GM19099 (cell line): ENCODE data around the gene LMBR1.

Experiments
- POLR2A ChIP-seq: IDR thresholded peaks from 3 replicates; pipeline ENCODE4 v1.6.1; 2011; ENCODE audit warnings: low read depth; ENCODE audit not compliant: insufficient read length; ENCODE audit errors: extremely low read depth

Gene LMBR1

GRCh38 chr7:156661637-156662036, 231.3 kb downstream of the LMBR1 start:
- TF ChIP-seq POLR2A: no peak

- no peak for TF ChIP-seq POLR2A
Observed at GRCh38 chr7:156659961-156660360, 233.0 kb downstream of the LMBR1 start.

- no peak for TF ChIP-seq POLR2A
Observed at GRCh38 chr7:156659203-156659602, 233.8 kb downstream of the LMBR1 start.

DNA sequence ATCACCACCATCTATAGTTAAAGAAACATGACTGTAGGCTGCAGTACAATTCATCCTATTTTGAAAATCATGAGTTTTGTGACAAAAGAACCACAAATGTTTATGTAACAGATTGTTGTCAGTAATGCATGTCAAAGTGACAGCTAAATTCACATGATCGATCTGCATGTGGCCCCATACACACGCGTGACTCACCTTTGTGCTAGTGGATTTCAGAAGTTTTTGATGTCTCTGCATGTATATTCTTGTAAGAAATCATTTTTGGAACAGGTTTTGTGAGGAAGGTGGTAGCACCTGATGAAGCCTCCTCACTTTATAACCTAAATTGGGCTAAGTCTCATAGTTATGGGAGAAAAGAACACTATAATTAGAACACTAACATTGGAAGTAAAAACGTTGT, 235.3 kb downstream of the LMBR1 start:
- no peak for TF ChIP-seq POLR2A

DNA sequence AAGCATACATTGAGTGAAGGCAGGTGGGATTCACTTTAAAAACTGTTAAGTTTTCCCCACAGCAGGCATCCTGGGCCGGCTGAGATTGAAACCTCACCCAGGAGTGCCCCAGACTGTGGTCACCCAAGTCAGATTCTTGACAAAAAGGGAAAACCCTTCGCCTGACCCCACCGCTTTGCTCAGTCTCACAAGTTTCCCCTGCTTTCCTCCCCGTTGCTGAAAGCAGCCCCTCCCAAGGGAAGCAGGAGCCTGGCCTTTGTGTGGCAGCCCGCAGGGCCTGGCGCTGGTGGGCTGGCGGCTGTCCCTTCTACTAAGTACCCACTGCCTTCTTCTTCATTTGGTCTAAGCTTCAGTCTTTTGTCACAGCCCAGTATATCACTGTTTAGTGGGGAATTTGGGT, 236.4 kb downstream of the LMBR1 start:
- TF ChIP-seq POLR2A: no peak

DNA sequence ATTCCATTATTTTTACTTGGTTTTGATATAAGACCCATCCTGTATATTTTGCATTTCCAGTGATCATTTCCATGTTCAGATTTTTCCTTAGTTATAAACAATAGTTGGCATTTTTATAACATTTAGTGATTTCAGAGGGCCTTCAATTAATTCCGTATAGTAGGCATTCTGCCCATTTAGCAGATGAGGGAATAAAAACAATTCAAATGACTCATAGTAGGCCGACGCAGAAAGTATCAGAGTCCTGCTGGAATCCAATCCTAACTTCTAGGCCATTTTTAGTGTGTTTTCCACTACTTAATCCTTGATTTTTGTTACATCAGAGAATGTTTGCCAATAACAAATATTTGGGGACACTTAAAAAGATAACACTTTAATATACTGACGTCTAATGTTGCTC, 237.0 kb downstream of the LMBR1 start:
- TF ChIP-seq POLR2A: no peak

DNA sequence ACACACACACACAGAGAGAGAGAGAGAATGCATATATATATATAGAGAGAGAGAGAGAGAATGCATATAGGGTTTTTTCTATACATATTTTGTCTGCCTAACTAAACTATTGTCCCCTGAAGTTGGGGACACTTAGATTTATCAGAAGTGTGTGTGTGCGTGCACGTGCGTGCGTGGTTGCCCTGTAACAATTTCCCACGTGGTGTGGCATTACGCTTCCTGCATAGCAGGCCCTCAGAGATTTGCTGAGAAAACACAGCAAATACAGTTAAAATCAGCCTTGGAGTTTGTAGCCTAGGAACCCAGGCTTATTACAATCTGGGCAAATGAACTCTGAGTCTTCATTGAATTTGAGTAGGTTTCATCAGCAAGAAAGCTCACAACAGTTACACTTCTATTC, 237.7 kb downstream of the LMBR1 start:
- no peak for TF ChIP-seq POLR2A

DNA sequence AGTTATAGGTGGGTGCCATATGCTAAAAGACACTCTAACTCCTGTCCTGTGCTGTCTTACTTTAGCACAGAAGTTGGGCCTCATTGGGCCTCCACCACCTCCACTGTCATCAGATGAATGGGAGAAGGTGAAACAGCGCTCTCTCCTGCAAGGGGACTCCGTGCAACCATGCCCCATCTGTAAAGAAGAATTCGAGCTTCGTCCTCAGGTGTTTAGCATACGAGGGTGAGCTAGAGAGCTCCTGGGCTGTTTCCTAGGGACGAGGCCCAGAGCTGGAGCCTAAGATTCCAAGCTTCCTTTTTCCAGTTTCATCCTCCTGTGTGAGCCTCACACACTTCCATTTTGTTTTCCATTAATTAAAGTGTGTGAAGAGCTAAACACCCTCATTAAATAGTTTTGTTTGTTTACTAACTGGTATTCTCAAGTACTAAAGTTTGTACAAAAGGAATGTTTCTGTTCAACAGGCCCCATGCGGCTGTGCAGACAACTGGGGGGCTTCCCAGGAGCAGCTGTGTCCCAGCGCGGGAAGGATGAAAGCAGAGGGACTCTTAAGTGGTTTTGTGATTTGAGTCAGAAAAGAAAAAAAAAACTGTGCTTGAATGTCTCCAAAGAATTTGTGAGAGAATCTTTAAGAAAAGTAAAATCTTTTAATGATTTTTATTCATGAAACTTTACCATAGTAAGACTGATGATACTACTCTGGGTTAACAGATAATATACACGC, 238.3 kb downstream of the LMBR1 start:
- TF ChIP-seq POLR2A: no peak

- TF ChIP-seq POLR2A: no peak
Observed at GRCh38 chr7:156652886-156653568, 240.0 kb downstream of the LMBR1 start.

- no peak for TF ChIP-seq POLR2A
Observed at GRCh38 chr7:156651474-156651873, 241.5 kb downstream of the LMBR1 start.

DNA sequence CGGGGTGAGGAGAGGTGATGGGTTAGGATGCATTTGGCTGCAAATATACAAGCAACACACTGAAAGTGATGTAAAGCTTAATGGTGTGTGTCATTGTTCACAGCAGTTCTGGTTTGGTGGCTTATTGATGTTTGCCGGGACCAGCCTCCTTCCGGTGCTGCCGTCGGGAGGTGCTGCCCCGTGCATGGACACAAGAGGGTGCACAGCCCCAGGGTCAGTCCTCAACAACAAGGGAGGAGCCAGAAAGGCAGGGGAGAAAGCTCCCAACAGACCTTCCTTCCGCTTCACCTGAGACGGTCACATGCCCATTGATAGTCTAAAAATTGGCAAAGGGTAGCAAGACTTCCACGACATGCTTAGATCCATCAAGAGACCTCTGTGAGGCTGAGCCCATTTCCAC, 242.9 kb downstream of the LMBR1 start:
- TF ChIP-seq POLR2A: no peak

DNA sequence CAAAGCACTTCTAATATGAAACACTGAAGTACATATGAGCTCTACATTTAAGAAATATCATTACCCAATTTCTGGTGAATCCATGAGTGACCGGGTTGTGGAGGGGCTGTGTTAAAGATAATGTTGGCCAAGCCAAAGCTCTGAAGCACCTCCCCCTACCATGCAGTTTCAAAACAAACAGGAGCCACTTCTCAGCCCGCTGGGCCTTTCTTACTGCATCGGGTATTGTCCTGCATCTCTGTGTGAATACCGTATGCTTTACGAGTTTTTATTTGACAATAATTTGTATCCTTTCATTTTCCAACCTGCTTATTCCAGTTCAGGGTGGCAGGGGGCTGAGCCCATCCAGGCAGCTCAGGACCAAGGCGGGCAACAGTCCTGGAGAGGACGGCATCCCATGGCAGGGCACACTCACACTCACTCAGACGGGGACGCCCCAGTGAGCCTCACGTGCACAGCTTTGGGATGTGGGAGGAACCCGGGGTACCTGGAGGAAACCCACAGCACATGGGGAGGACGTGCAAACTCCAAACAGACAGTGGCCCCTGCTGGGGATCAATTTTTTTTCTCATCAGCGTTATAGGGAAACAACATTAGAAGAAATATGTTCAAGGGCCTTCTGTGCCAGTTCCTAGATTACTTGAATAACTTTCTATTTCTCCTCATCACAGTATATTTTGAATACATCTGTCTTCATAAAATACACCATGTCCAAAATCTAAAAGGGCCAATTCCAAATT, 250.5 kb downstream of the LMBR1 start:
- TF ChIP-seq POLR2A: no peak

DNA sequence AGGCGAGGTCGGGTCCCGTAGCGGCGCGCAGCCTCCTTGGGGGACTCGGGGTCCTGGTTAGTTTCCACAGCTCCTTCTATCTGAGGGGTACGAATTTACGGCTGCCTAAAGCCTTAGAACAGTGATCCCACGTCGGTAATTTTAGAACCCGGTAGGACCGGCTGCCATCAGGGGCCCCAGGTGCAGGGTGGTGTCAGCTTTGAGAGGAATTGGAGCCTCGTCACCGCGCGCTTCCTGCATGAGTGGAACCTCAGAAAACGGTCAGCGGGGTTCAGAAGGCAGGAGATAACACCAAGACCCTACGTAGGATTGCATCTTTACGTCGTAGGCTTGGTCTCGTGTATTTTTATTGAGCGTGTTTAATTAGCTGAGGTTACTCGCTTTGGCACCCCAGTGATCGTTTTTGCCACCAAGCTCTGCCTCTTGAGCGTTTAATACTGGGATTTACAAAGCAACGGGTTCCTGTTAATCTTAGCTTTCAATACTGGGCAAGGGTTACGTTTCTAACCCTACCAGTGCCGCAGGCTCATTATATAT, 252.0 kb downstream of the LMBR1 start:
- no peak for TF ChIP-seq POLR2A

- TF ChIP-seq POLR2A: peak; percentile 76
Observed at GRCh38 chr7:156640257-156640948, 252.6 kb downstream of the LMBR1 start, which contains the start of gene RNF32. TSS of gene RNF32 (plus strand) at chr7:156640774. CDS start at chr7:156643878, 3,104 bp downstream.
